Activated naive CD4-positive, alpha-beta T cell treated with anti-CD3 and anti-CD28 coated beads, Interleukin-2, amount 50 U/mL, for 24 hours (primary cell): Measurements from ENCODE around the gene SURF1.
"Not testable (repeated sequence)": the region's sequence is repeated elsewhere in the genome, so short reads cannot be mapped to it uniquely, and the experiment has no call there.

Experiments used
- H3K27ac Mint-ChIP-seq: one replicate; pipeline ENCODE4 v1.8.0; 2021; ENCODE audit warnings: mild to moderate bottlenecking, mixed read lengths
- H3K27me3 Mint-ChIP-seq: one replicate; pipeline ENCODE4 v1.8.0; 2021; ENCODE audit warnings: mixed read lengths
- H3K36me3 Mint-ChIP-seq: one replicate; pipeline ENCODE4 v1.8.0; 2021; ENCODE audit warnings: mixed read lengths
- H3K4me1 Mint-ChIP-seq: one replicate; pipeline ENCODE4 v1.8.0; 2021; ENCODE audit warnings: mixed read lengths
- H3K4me3 Mint-ChIP-seq: one replicate; pipeline ENCODE4 v1.8.0; 2021; ENCODE audit warnings: mild to moderate bottlenecking, mixed read lengths
- H3K9me3 Mint-ChIP-seq: one replicate; pipeline ENCODE4 v1.8.0; 2021; ENCODE audit warnings: mixed read lengths

The SURF1 gene

DNA sequence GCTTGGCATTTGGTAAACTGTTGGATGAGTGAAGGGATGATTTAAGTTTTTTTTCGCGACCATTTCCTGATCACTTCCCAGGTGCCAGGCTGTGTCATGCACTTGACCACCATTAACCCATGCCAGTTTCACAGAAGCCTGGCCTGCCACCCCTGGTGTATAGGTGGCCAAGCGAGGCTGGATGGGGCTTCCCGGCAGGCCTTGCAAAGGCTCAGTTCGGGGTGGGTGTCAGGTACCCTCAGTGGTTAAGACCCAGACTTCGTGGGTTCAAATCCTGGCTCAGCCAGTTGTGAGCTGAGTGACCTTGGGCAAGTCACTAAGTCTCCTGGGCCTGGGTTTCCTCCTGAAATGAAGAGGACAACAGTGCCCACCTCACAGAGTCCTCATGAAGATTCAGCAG, 10.7 kb downstream of the SURF1 start:
- H3K27me3 Mint-ChIP-seq, result no peaks in the 10 kb centered on the region
- no peaks in the 10 kb centered on the region for H3K9me3 Mint-ChIP-seq
- H3K27ac Mint-ChIP-seq, result no peak overlapping the region
- H3K4me1 Mint-ChIP-seq, result peaks cover 48% of the 10 kb centered on the region
- H3K4me3 Mint-ChIP-seq, result no peak overlapping the region
- peaks cover 20% of the 10 kb centered on the region for H3K36me3 Mint-ChIP-seq

GRCh38 chr9:133344979-133345378, 11.3 kb downstream of the SURF1 start:
- Mint-ChIP-seq H3K36me3 (peaks cover 18% of the 10 kb centered on the region), H3K27me3 (no peaks in the 10 kb centered on the region), H3K4me1 (peaks cover 52% of the 10 kb centered on the region)

DNA sequence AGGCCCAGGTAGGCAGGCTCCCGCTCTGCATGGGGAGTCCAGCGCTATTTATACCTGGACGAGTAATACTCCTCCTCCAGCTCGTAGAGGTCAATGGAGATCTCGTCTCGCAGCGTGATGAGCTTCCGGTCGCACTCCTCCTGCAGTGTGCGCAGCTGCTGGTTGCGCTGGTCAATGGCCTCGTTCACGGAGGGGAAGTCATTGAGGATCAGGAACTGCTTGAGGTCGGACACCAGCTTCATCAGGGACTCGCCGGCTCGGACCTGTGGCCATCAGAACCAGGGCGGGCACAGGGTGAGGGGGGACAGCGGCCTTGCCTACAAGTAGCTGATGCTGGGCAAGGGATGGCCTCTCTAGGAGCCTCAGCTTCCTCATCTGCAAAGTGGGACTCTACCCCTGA, 12.2 kb downstream of the SURF1 start:
- no peak overlapping the region for H3K27ac Mint-ChIP-seq
- H3K9me3 Mint-ChIP-seq, result no peaks in the 10 kb centered on the region
- peaks cover 53% of the 10 kb centered on the region for H3K4me1 Mint-ChIP-seq
- no peaks in the 10 kb centered on the region for H3K27me3 Mint-ChIP-seq
- H3K4me3 Mint-ChIP-seq, result no peak overlapping the region
- H3K36me3 Mint-ChIP-seq, result peaks cover 11% of the 10 kb centered on the region

More at GRCh38 chr9:133344979-133345378, 11.3 kb downstream of the SURF1 start:
- Mint-ChIP-seq H3K9me3 (no peaks in the 10 kb centered on the region), H3K4me3 (no peak overlapping the region), H3K27ac (no peak overlapping the region)

GRCh38 chr9:133342570-133342969, 13.7 kb downstream of the SURF1 start:
- Mint-ChIP-seq H3K36me3 (peaks cover 4% of the 10 kb centered on the region), H3K27ac (no peak overlapping the region), H3K27me3 (no peaks in the 10 kb centered on the region), H3K4me1 (peaks cover 49% of the 10 kb centered on the region), H3K9me3 (no peaks in the 10 kb centered on the region), H3K4me3 (no peak overlapping the region)

DNA sequence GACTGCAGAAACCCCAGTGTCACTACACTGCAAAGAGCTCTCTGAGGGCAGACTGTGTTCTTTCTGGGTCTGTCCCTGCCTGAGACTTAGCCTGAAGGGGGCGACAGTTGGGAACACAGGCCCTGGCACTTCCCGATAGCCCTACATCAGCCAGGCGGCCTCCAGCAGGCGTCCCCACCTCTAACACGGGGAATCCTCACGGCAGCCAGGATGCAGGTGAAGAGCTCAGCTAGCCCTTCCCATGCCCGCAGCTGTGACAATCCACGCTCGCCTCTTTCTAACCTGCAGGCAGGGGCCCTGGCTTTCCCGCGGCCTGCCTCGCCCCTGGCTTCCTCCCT, 14.2 kb downstream of the SURF1 start:
- peaks cover 4% of the 10 kb centered on the region for H3K36me3 Mint-ChIP-seq
- no peak overlapping the region for H3K4me3 Mint-ChIP-seq
- H3K27ac Mint-ChIP-seq, result peak overlapping the region; percentile 59
- no peaks in the 10 kb centered on the region for H3K9me3 Mint-ChIP-seq
- H3K4me1 Mint-ChIP-seq, result peaks cover 47% of the 10 kb centered on the region
- H3K27me3 Mint-ChIP-seq, result no peaks in the 10 kb centered on the region

GRCh38 chr9:133341369-133342068, 14.8 kb downstream of the SURF1 start:
- H3K36me3 Mint-ChIP-seq, result peaks cover 4% of the 10 kb centered on the region
- H3K27ac Mint-ChIP-seq, result peak overlapping the region; percentile 59
- peaks cover 45% of the 10 kb centered on the region for H3K4me1 Mint-ChIP-seq
- H3K9me3 Mint-ChIP-seq, result no peaks in the 10 kb centered on the region
- H3K27me3 Mint-ChIP-seq, result no peaks in the 10 kb centered on the region
- no peak overlapping the region for H3K4me3 Mint-ChIP-seq

GRCh38 chr9:133340916-133341315, 15.4 kb downstream of the SURF1 start:
- Mint-ChIP-seq H3K27me3 (no peaks in the 10 kb centered on the region), H3K27ac (no peak overlapping the region), H3K4me1 (peaks cover 41% of the 10 kb centered on the region), H3K9me3 (no peaks in the 10 kb centered on the region), H3K36me3 (peaks cover 7% of the 10 kb centered on the region), H3K4me3 (no peak overlapping the region)

GRCh38 chr9:133340256-133340655, 16.0 kb downstream of the SURF1 start:
- H3K4me3 Mint-ChIP-seq, result peak overlapping the region; percentile 36
- no peaks in the 10 kb centered on the region for H3K9me3 Mint-ChIP-seq
- peak overlapping the region; percentile 74 for H3K27ac Mint-ChIP-seq
- peaks cover 10% of the 10 kb centered on the region for H3K36me3 Mint-ChIP-seq
- H3K4me1 Mint-ChIP-seq, result peaks cover 44% of the 10 kb centered on the region
- no peaks in the 10 kb centered on the region for H3K27me3 Mint-ChIP-seq

DNA sequence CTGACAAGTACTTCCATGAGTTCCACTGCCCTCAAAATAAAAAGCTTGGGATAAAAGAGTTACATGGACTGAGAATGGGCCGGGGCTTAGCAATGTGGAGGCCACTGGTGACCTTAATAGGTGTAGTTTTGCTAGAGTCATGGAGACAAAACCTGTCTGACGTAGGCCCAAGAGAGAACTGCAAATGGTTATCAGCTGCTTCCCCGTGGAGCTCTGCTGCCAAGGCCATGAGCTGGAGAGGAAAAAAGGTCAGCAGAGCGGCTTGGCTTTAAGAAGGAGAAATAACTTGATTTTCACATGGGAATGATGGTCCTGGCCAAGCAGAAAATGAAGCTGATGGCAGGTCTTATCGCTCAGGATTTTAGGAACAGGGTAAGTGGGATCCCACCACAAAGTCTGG, 16.6 kb downstream of the SURF1 start:
- Mint-ChIP-seq H3K27me3 (no peaks in the 10 kb centered on the region), H3K27ac (peak overlapping the region; percentile 81), H3K36me3 (peaks cover 13% of the 10 kb centered on the region), H3K4me3 (no peak overlapping the region), H3K9me3 (no peaks in the 10 kb centered on the region), H3K4me1 (peaks cover 47% of the 10 kb centered on the region)

- Mint-ChIP-seq H3K4me3 (peak within 1 kb of the TSS; percentile 95), H3K27ac (peak within 1 kb of the TSS; percentile 89), H3K9me3 (no peaks in the 10 kb centered on the region), H3K4me1 (peaks cover 46% of the 10 kb centered on the region), H3K36me3 (peaks cover 17% of the 10 kb centered on the region), H3K27me3 (no peaks in the 10 kb centered on the region)
These were observed 20.1 kb downstream of the SURF1 start, which contains the start of gene SURF6 for GRCh38 chr9:133335924-133336811. Gene SURF6 (minus strand): TSS chr9:133336188. CDS start chr9:133336132, 56 bp downstream.

DNA sequence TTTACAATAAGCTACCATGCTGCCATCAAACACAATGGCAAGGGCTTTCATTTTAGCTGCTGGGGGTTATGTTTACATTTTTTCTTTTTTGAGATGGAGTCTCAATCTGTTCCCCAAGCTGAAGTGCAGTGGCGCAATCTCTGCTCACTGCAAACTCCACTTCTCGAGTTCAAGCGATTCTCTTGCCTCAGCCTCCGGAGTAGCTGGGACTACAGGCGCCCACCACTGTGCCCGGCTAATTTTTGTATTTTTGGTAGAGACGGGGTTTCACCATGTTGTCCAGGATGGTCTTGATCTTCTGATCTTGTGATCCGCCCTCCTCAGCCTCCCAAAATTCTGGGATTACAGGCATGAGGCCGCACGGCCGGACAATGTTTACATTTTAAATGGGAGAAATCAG, 21.4 kb downstream of the SURF1 start:
- peak overlapping the region; percentile 95 for H3K4me3 Mint-ChIP-seq
- peak overlapping the region; percentile 82 for H3K27ac Mint-ChIP-seq
- not testable (repeated sequence) for H3K9me3 Mint-ChIP-seq, H3K27me3 Mint-ChIP-seq
- peaks cover 37% of the 10 kb centered on the region for H3K4me1 Mint-ChIP-seq
- H3K36me3 Mint-ChIP-seq, result peaks cover 21% of the 10 kb centered on the region

DNA sequence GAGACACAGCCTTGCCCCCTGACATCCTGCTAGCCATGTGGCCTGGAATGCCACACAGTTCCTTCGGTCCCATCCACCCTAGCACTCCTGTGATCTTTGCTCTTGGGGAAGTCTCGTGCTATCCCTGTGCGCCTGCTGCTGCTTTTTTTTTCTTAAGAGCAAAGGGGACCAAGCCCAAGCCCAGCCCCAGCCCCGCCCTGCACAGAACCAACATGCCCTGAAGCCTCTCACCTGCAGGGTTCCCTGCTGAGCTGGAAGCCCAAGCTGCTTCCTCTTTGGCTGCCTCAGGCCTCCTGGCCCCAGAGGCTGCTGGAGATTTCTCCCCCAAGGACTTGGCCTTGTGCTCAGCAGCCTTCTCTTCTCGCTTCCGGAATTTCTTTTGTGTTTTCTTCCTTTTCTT, 22.1 kb downstream of the SURF1 start:
- Mint-ChIP-seq H3K36me3 (peaks cover 21% of the 10 kb centered on the region), H3K27ac (peak overlapping the region; percentile 65), H3K27me3 (no peaks in the 10 kb centered on the region), H3K4me1 (peaks cover 34% of the 10 kb centered on the region), H3K4me3 (peak overlapping the region; percentile 95), H3K9me3 (no peaks in the 10 kb centered on the region)

GRCh38 chr9:133333566-133333965, 22.7 kb downstream of the SURF1 start:
- no peaks in the 10 kb centered on the region for H3K9me3 Mint-ChIP-seq
- H3K4me3 Mint-ChIP-seq, result peak overlapping the region; percentile 57
- no peaks in the 10 kb centered on the region for H3K27me3 Mint-ChIP-seq
- peak overlapping the region; percentile 65 for H3K27ac Mint-ChIP-seq
- H3K36me3 Mint-ChIP-seq, result peaks cover 19% of the 10 kb centered on the region
- peaks cover 36% of the 10 kb centered on the region for H3K4me1 Mint-ChIP-seq

GRCh38 chr9:133333011-133333410, 23.3 kb downstream of the SURF1 start:
- Mint-ChIP-seq H3K36me3 (peaks cover 19% of the 10 kb centered on the region), H3K4me3 (peak overlapping the region; percentile 7)

DNA sequence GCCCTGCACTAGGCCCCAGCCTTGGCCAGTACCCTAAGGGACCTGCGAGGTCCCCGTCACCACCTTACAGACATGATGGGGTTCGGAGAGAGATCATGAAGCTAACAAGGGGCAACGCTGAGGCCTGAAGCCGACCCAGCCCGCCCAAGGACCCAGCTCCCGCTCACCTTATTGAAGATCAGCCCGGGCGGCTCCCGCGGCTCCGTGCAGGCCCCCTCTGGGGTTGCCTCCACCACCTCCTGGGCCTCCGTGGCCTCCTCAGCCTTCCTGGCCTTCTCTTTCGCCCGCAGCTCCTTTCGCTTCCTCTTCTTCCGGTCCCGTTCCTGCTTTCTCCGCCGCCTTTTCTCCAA, 23.9 kb downstream of the SURF1 start:
- H3K27me3 Mint-ChIP-seq, result no peaks in the 10 kb centered on the region
- peaks cover 39% of the 10 kb centered on the region for H3K4me1 Mint-ChIP-seq
- no peak overlapping the region for H3K4me3 Mint-ChIP-seq
- H3K27ac Mint-ChIP-seq, result no peak overlapping the region
- H3K36me3 Mint-ChIP-seq, result peaks cover 19% of the 10 kb centered on the region
- H3K9me3 Mint-ChIP-seq, result no peaks in the 10 kb centered on the region

More at GRCh38 chr9:133333011-133333410, 23.3 kb downstream of the SURF1 start:
- H3K9me3 Mint-ChIP-seq, result no peaks in the 10 kb centered on the region
- H3K27ac Mint-ChIP-seq, result peak overlapping the region; percentile 23
- H3K27me3 Mint-ChIP-seq, result no peaks in the 10 kb centered on the region
- H3K4me1 Mint-ChIP-seq, result peaks cover 39% of the 10 kb centered on the region
